ENCODE results near the gene KAT8. TPM values are rescaled to one million over a fixed set of nuclear protein-coding genes. Genes with fewer than 3 reads are reported as not detected.
A peak's percentile ranks its signal among the peaks of the same experiment; 100 is the strongest.

The KAT8 gene
- total RNA-seq, 6 donors from 2014 or later = 73.9 to 144 (median 83.6) TPM

DNA sequence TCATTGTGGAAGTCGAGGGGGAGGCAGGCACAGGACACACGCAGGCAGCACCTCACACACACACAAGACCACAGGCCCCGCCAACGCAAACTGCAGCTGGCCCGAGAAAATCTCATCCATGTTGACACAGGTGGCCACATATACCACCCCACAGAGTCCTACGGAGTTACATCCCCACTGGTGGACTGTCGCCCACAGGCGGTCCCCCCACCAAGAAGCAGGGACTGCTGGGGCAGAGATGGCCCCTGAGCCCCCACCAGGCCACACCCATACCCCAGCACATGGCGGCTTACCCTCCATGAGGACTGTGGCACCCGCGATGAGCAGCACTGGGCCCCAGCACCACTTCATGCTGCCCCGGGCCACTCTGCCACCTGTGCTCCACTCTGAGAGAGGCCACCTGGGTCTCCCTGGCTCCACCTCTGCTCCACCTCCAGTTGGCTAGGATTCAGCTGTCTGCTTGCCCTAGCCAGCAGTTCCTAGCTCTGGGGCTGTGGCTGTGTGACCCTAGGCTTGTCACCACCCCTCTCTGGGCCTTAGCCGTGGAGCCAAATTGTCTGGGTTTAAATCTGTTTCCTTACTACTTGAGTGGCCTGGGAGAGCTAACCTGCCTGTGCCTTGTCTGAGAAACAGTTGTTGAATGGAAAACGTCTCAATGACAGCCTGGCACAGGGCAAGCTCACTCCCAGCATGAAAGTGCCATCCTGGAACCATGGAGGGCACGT lies 28.8 kb upstream of the KAT8 start, which contains the start of gene PRSS53:
Gene PRSS53, minus strand, starts transcription at position 485 of the 725 bp plus-strand sequence. Its CDS starts 134 bp downstream, at position 351.
- ATAC-seq (ENCODE audit: low FRiP score in 2 of 2) (no peak), DNase-seq (no peak)
- Histone ChIP-seq H3K9me3 (no peaks in the 10 kb centered on the region), H3K4me1 (peaks cover 5 to 20% (median 11%) of the 10 kb centered on the region in 4 donors), H3K4me3 (no peak within 1 kb of the TSS), H3K27ac (no peak within 1 kb of the TSS), H3K27me3 (no peaks in the 10 kb centered on the region), H3K36me3 (peaks cover 0 to 64% (median 26%) of the 10 kb centered on the region in 4 donors)
- WGBS, 2 donors = 76 to 81% methylated on average over 4 to 14 of the region's 15 CpGs
- TF ChIP-seq POLR2AphosphoS5 (IDR thresholded peaks at IDR 0.05) (no peak), POLR2A (IDR thresholded peaks at IDR 0.05) (no peak), EP300 (IDR thresholded peaks at IDR 0.05) (no peak)
- TF ChIP-seq, protein P1, sequence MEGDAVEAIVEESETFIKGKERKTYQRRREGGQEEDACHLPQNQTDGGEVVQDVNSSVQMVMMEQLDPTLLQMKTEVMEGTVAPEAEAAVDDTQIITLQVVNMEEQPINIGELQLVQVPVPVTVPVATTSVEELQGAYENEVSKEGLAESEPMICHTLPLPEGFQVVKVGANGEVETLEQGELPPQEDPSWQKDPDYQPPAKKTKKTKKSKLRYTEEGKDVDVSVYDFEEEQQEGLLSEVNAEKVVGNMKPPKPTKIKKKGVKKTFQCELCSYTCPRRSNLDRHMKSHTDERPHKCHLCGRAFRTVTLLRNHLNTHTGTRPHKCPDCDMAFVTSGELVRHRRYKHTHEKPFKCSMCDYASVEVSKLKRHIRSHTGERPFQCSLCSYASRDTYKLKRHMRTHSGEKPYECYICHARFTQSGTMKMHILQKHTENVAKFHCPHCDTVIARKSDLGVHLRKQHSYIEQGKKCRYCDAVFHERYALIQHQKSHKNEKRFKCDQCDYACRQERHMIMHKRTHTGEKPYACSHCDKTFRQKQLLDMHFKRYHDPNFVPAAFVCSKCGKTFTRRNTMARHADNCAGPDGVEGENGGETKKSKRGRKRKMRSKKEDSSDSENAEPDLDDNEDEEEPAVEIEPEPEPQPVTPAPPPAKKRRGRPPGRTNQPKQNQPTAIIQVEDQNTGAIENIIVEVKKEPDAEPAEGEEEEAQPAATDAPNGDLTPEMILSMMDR (IDR thresholded peaks at IDR 0.05) = no peak

GRCh38 chr16:31089199-31089598 lies 28.3 kb upstream of the KAT8 start:
- peaks cover 5 to 24% (median 13%) of the 10 kb centered on the region in 4 donors for H3K4me1 ChIP-seq
- peaks cover 0 to 59% (median 25%) of the 10 kb centered on the region in 4 donors for H3K36me3 ChIP-seq
- 96% methylated on average over 8 of the region's 8 CpGs for WGBS, 2 donors
- ATAC-seq (ENCODE audit: low FRiP score in 2 of 2) (no peak), DNase-seq (no peak)
- no peak overlapping the region for H3K27ac ChIP-seq
- H3K9me3 ChIP-seq = no peaks in the 10 kb centered on the region
- no peak overlapping the region for H3K4me3 ChIP-seq
- TF ChIP-seq POLR2AphosphoS5 (IDR thresholded peaks at IDR 0.05) = no peak
- TF ChIP-seq, protein P1 (IDR thresholded peaks at IDR 0.05) = no peak
- TF ChIP-seq EP300 (IDR thresholded peaks at IDR 0.05) = no peak
- no peak for TF ChIP-seq POLR2A (IDR thresholded peaks at IDR 0.05)
- no peaks in the 10 kb centered on the region for H3K27me3 ChIP-seq

GRCh38 chr16:31090540-31090939 lies 26.9 kb upstream of the KAT8 start:
- Histone ChIP-seq H3K27me3 (no peaks in the 10 kb centered on the region), H3K9me3 (no peaks in the 10 kb centered on the region), H3K36me3 (peaks cover 0 to 48% (median 21%) of the 10 kb centered on the region in 4 donors), H3K27ac (no peak overlapping the region), H3K4me3 (no peak overlapping the region), H3K4me1 (peaks cover 11 to 26% (median 19%) of the 10 kb centered on the region in 4 donors)
- WGBS, 2 donors = 60 to 94% methylated on average over 1 to 2 of the region's 2 CpGs
- ATAC-seq (ENCODE audit: low FRiP score in 2 of 2) (no peak), DNase-seq (no peak)
- TF ChIP-seq POLR2AphosphoS5 (IDR thresholded peaks at IDR 0.05) = no peak

GRCh38 chr16:31092330-31092729 lies 25.1 kb upstream of the KAT8 start:
- peaks cover 13 to 31% (median 20%) of the 10 kb centered on the region in 4 donors for H3K4me1 ChIP-seq
- DNase-seq (no peak), ATAC-seq (ENCODE audit: low FRiP score in 2 of 2) (no peak)
- 90 to 93% methylated on average over 5 of the region's 5 CpGs for WGBS, 2 donors
- TF ChIP-seq, protein P1 (IDR thresholded peaks at IDR 0.05) = no peak
- TF ChIP-seq POLR2A (IDR thresholded peaks at IDR 0.05) (no peak), POLR2AphosphoS5 (IDR thresholded peaks at IDR 0.05) (no peak), EP300 (IDR thresholded peaks at IDR 0.05) (no peak)
- no peak overlapping the region for H3K27ac ChIP-seq
- H3K4me3 ChIP-seq = no peak overlapping the region
- no peaks in the 10 kb centered on the region for H3K27me3 ChIP-seq
- H3K9me3 ChIP-seq = no peaks in the 10 kb centered on the region
- peaks cover 0 to 30% (median 14%) of the 10 kb centered on the region in 4 donors for H3K36me3 ChIP-seq

DNA sequence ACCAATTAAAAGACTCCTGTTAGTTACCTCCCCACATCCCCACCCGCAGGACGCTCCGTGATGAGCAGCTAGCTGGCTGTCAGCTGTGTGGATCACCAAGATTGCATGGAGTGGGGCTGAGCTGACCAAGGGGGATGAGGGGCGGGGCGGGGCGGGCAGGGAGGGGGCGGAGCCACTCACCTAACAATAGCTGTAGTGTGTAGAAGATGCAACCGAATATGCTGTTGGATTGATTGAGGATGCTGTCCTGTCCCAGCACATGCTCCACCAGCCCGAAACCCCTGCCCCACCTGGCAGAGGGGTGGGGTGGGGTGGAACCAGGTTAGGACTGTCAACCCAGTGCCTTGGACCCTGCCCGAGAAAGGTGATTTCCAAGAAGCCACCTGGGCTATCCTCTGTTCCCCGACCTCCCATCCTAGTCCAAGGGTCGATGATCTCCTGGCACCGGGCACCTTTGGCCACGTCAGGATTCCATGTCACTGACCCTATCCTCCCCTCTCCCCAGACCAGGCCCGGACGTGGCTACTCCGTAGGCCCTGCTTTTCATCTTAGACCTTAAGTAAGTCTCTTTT lies 24.2 kb upstream of the KAT8 start:
- H3K27me3 ChIP-seq = no peaks in the 10 kb centered on the region
- H3K9me3 ChIP-seq = no peaks in the 10 kb centered on the region
- H3K4me3 ChIP-seq = peak overlapping the region in 3 of 4 donors; percentile 67 to 88 (median 87)
- no peak for ATAC-seq (ENCODE audit: low FRiP score in 2 of 2)
- 55 to 63% methylated on average over 13 to 15 of the region's 17 CpGs for WGBS, 2 donors
- TF ChIP-seq, protein P1 (IDR thresholded peaks at IDR 0.05) = no peak
- TF ChIP-seq EP300 (IDR thresholded peaks at IDR 0.05) (no peak), POLR2A (IDR thresholded peaks at IDR 0.05) (no peak), POLR2AphosphoS5 (IDR thresholded peaks at IDR 0.05) (no peak)
- H3K4me1 ChIP-seq = peaks cover 13 to 31% (median 20%) of the 10 kb centered on the region in 4 donors
- H3K36me3 ChIP-seq = peaks cover 0 to 23% (median 13%) of the 10 kb centered on the region in 4 donors
- DNase-seq = no peak
- H3K27ac ChIP-seq = no peak overlapping the region

Data from upper lobe of left lung (tissue), 6 donors.